HG03442 (cell line): ENCODE data around the gene SIGLECL1.

Experiments used
- ATAC-seq: cut with Tn5 transposase; IDR thresholded peaks from one replicate; pipeline ENCODE4 v1.9.1; 2021; ENCODE audit warnings: mild to moderate bottlenecking, moderate library complexity; ENCODE audit not compliant: unreplicated experiment

SIGLECL1 gene

GRCh38 chr19:51252306-51253079 lies 1.6 kb downstream of the SIGLECL1 start:
- ATAC-seq = no peak

GRCh38 chr19:51253088-51253806 lies 2.4 kb downstream of the SIGLECL1 start:
- no peak for ATAC-seq

GRCh38 chr19:51256155-51256625 lies 5.3 kb downstream of the SIGLECL1 start:
- no peak for ATAC-seq

- ATAC-seq = no peak
Measured at GRCh38 chr19:51257471-51257870, 6.6 kb downstream of the SIGLECL1 start.

GRCh38 chr19:51258165-51259160 lies 7.6 kb downstream of the SIGLECL1 start:
- ATAC-seq = no peak

GRCh38 chr19:51259348-51260245 lies 8.7 kb downstream of the SIGLECL1 start:
- ATAC-seq = no peak

GRCh38 chr19:51263808-51264207 lies 12.9 kb downstream of the SIGLECL1 start:
- no peak for ATAC-seq

- no peak for ATAC-seq
Measured at GRCh38 chr19:51271067-51271466, 20.2 kb downstream of the SIGLECL1 start.

GRCh38 chr19:51272183-51272810 lies 21.4 kb downstream of the SIGLECL1 start:
- ATAC-seq = no peak

GRCh38 chr19:51274049-51274770 lies 23.3 kb downstream of the SIGLECL1 start:
- ATAC-seq = no peak

GRCh38 chr19:51277112-51277511 lies 26.2 kb downstream of the SIGLECL1 start:
- ATAC-seq = no peak

GRCh38 chr19:51282335-51282734 lies 31.5 kb downstream of the SIGLECL1 start:
- no peak for ATAC-seq

GRCh38 chr19:51285682-51286081 lies 34.8 kb downstream of the SIGLECL1 start:
- ATAC-seq = no peak

GRCh38 chr19:51289635-51290034 lies 38.8 kb downstream of the SIGLECL1 start:
- no peak for ATAC-seq

GRCh38 chr19:51292971-51293370 lies 42.1 kb downstream of the SIGLECL1 start:
- no peak for ATAC-seq

- ATAC-seq = no peak
Measured at GRCh38 chr19:51293571-51294210, 42.8 kb downstream of the SIGLECL1 start.

- no peak for ATAC-seq
Measured at GRCh38 chr19:51294211-51294976, 43.5 kb downstream of the SIGLECL1 start.

- no peak for ATAC-seq
Measured at GRCh38 chr19:51294977-51295375, 44.1 kb downstream of the SIGLECL1 start.
